ENCODE measurements around the gene MYLK. TPM values are rescaled to one million over a fixed set of nuclear protein-coding genes. Genes with fewer than 3 reads are reported as not detected.

Gene MYLK
- total RNA-seq, 1 donor from 2014 or later: 50.5 TPM

DNA sequence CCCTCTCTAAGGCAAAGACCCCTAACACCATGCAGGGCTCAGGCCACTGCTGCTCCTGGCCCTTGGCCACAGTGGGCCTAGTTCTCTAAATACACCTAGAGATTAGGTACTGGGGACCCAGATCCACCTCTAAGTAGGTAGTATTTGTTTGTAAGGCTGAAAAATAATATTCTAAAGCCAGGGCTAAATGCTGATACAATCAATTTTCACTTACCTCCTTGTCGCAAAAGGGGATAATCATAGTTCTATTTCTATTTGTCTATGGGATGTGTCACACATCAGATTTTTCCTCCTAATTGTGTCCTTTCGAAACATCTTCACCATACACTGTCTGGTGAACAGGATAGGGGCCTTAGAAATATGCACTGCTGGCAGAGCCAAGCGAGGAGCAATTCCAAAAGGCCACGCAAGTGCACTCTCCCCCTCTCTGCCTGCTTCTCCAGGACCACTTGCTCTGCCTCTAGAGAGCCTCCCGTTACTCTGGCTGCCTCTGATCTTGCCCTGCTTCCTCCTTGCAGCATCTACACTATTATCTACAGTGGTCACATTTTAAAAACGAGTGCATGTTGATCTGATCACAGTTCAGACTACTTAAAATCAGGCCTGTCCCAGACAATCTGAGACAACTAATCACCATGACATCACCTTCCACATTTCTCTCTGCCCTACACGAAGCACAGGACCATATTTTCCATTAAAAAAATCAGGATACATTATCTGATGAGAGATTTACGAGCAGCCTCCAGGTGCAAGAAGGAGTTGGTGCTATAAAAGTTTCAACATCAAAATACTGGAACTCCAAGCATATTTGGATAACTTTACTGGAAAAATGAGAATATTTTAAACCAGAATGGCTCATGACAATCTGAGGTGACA lies 115.4 kb downstream of the MYLK start:
- Histone ChIP-seq H2AFZ (ENCODE audit: low read depth, low read length) (no peak overlapping the region), H4K20me1 (ENCODE audit: insufficient read depth, low read length) (no peaks in the 10 kb centered on the region), H3K79me2 (ENCODE audit: insufficient read depth, low read length) (no peaks in the 10 kb centered on the region), H3K9ac (ENCODE audit: low read length) (no peak overlapping the region), H3K27ac (ENCODE audit: low read depth, low read length) (no peak overlapping the region), H3K36me3 (ENCODE audit: insufficient read depth, low read length) (peaks cover 5% of the 10 kb centered on the region), H3K9me3 (ENCODE audit: insufficient read depth, low read depth, low read length) (no peaks in the 10 kb centered on the region), H3K27me3 (ENCODE audit: insufficient read depth, low read length) (no peaks in the 10 kb centered on the region), H3K4me2 (ENCODE audit: low read length) (no peak overlapping the region), H3K4me1 (ENCODE audit: insufficient read depth, low read length) (peaks cover 4% of the 10 kb centered on the region), H3K4me3 (ENCODE audit: insufficient read depth, low read depth, low read length) (no peak overlapping the region)
- Mint-ChIP-seq H3K36me3 (ENCODE audit: low read depth, unreplicated experiment) (peaks cover 23% of the 10 kb centered on the region), H3K27ac (ENCODE audit: unreplicated experiment) (no peak overlapping the region), H3K4me1 (ENCODE audit: low read depth, unreplicated experiment) (peaks cover 11% of the 10 kb centered on the region), H3K9me3 (ENCODE audit: unreplicated experiment) (peaks cover 2% of the 10 kb centered on the region), H3K4me3 (ENCODE audit: unreplicated experiment) (no peak overlapping the region), H3K27me3 (ENCODE audit: low read depth, unreplicated experiment) (no peaks in the 10 kb centered on the region)
- DNase-seq (ENCODE audit: low read depth) (no peak), FAIRE-seq (no peak)
- TF ChIP-seq EZH2 (IDR thresholded peaks at IDR 0.05; ENCODE audit: insufficient read depth, low read length): no peak
- TF ChIP-seq, protein P1, sequence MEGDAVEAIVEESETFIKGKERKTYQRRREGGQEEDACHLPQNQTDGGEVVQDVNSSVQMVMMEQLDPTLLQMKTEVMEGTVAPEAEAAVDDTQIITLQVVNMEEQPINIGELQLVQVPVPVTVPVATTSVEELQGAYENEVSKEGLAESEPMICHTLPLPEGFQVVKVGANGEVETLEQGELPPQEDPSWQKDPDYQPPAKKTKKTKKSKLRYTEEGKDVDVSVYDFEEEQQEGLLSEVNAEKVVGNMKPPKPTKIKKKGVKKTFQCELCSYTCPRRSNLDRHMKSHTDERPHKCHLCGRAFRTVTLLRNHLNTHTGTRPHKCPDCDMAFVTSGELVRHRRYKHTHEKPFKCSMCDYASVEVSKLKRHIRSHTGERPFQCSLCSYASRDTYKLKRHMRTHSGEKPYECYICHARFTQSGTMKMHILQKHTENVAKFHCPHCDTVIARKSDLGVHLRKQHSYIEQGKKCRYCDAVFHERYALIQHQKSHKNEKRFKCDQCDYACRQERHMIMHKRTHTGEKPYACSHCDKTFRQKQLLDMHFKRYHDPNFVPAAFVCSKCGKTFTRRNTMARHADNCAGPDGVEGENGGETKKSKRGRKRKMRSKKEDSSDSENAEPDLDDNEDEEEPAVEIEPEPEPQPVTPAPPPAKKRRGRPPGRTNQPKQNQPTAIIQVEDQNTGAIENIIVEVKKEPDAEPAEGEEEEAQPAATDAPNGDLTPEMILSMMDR (IDR thresholded peaks at IDR 0.05; ENCODE audit: insufficient read depth, low read depth, low read length): no peak

GRCh38 chr3:123767564-123768292 lies 116.4 kb downstream of the MYLK start:
- Histone ChIP-seq H3K4me3 (ENCODE audit: insufficient read depth, low read depth, low read length) (no peak overlapping the region), H3K4me1 (ENCODE audit: insufficient read depth, low read length) (no peaks in the 10 kb centered on the region), H4K20me1 (ENCODE audit: insufficient read depth, low read length) (no peaks in the 10 kb centered on the region), H3K4me2 (ENCODE audit: low read length) (no peak overlapping the region), H3K36me3 (ENCODE audit: insufficient read depth, low read length) (peaks cover 9% of the 10 kb centered on the region), H3K27me3 (ENCODE audit: insufficient read depth, low read length) (no peaks in the 10 kb centered on the region), H3K79me2 (ENCODE audit: insufficient read depth, low read length) (no peaks in the 10 kb centered on the region), H3K9ac (ENCODE audit: low read length) (no peak overlapping the region), H3K9me3 (ENCODE audit: insufficient read depth, low read depth, low read length) (no peaks in the 10 kb centered on the region), H3K27ac (ENCODE audit: low read depth, low read length) (no peak overlapping the region), H2AFZ (ENCODE audit: low read depth, low read length) (no peak overlapping the region)
- Mint-ChIP-seq H3K4me3 (ENCODE audit: unreplicated experiment) (no peak overlapping the region), H3K4me1 (ENCODE audit: low read depth, unreplicated experiment) (peaks cover 7% of the 10 kb centered on the region), H3K27ac (ENCODE audit: unreplicated experiment) (no peak overlapping the region), H3K36me3 (ENCODE audit: low read depth, unreplicated experiment) (peaks cover 25% of the 10 kb centered on the region), H3K27me3 (ENCODE audit: low read depth, unreplicated experiment) (no peaks in the 10 kb centered on the region), H3K9me3 (ENCODE audit: unreplicated experiment) (peaks cover 2% of the 10 kb centered on the region)
- FAIRE-seq (no peak), DNase-seq (ENCODE audit: low read depth) (no peak)
- no peak for TF ChIP-seq EZH2 (IDR thresholded peaks at IDR 0.05; ENCODE audit: insufficient read depth, low read length)
- TF ChIP-seq, protein P1 (IDR thresholded peaks at IDR 0.05; ENCODE audit: insufficient read depth, low read depth, low read length): no peak

All from astrocyte (in vitro differentiated cells and primary cell).